HCT116 (cell line): ENCODE data around the gene PIP4P1. TPM values are rescaled to one million over a fixed set of nuclear protein-coding genes. Genes with fewer than 3 reads are reported as not detected.

Experiments used
- ATAC-seq: fragments of 200-7000 bp; cut with Tn5 transposase; 2 replicates; pipeline ENCODE4 v1.9.1; 2020; ENCODE audit warnings: mild to moderate bottlenecking, moderate library complexity
- BruUV-seq: library from RNA; stranded (reverse); fragments of 400-500 nt; replicated peaks from 2 replicates; lab custom pipeline; 2021; lab: Mats Ljungman, UMichigan
- CTCF ChIA-PET: fragments of 300-600 bp; sonication (Branson Sonifier 250); formaldehyde crosslinking; loops from one replicate; lab custom pipeline; 2021; ENCODE audit warnings: antibody characterized with exemption; lab: Charles Lee
- POLR2A ChIA-PET: fragments of 300-600, 350-600 bp; sonication (Branson Sonifier 250); formaldehyde crosslinking; loops from one replicate; lab custom pipeline; 2021; ENCODE audit warnings: antibody characterized with exemption; lab: Charles Lee
- RAD21 ChIA-PET, 2 experiments: fragments of 300-600 bp; sonication (Branson Sonifier 250); formaldehyde crosslinking; loops; one replicate each; lab custom pipeline; 2023; ENCODE audit warnings: low total read pairs in 2 of 2; ENCODE audit not compliant: uncharacterized antibody in 2 of 2, unreplicated experiment in 2 of 2, low non-redundant PET in 1 of 2; lab: Charles Lee
- DNase-seq: peaks from one replicate; pipeline ENCODE4 v3.0.0-alpha.2; 2010; ENCODE audit warnings: low read depth, low spot score
- H2AFZ ChIP-seq: fragments of 200-600 bp; shearing (Covaris generic), sonication (generic); 2 replicates; pipeline ENCODE4 v1.6.1; 2017; ENCODE audit warnings: low read depth, mixed run types, mixed read lengths, antibody characterized with exemption, low read length; ENCODE audit not compliant: poor library complexity, severe bottlenecking
- H3K27ac ChIP-seq: 2 replicates; pipeline ENCODE4 v1.5.1; 2012; ENCODE audit warnings: low read depth, low read length
- H3K27me3 ChIP-seq: fragments of 200-600 bp; sonication (generic); 2 replicates; pipeline ENCODE4 v1.6.1; 2016; ENCODE audit warnings: mixed run types, low read length, mixed read lengths; ENCODE audit not compliant: insufficient read depth
- H3K36me3 ChIP-seq, 2 experiments: fragments of 200-500 bp in 1 of 2; fragments of 200-600 bp in 1 of 2; sonication (Bioruptor generic) in 1 of 2; sonication (generic) in 1 of 2; 2 replicates each; pipeline versions ENCODE4 v1.5.1 to v1.6.1; 2014 to 2016; ENCODE audit warnings: low read length in 2 of 2, inconsistent platforms in 1 of 2, mixed read lengths in 1 of 2, mixed run types in 1 of 2; ENCODE audit not compliant: insufficient read depth in 2 of 2, control insufficient read depth in 1 of 2
- H3K4me1 ChIP-seq, 2 experiments: fragments of 200-600 bp in 1 of 2; sonication (generic) in 1 of 2; 2 replicates each; pipeline versions ENCODE4 v1.5.1 to v1.6.1; 2012 to 2017; ENCODE audit warnings: low read length in 2 of 2, inconsistent platforms in 1 of 2, mild to moderate bottlenecking in 1 of 2, mixed read lengths in 1 of 2, mixed run types in 1 of 2, moderate library complexity in 1 of 2; ENCODE audit not compliant: insufficient read depth in 2 of 2, control insufficient read depth in 1 of 2
- H3K4me2 ChIP-seq: fragments of 200-600 bp; sonication (generic); 2 replicates; pipeline ENCODE4 v1.6.1; 2017; ENCODE audit warnings: mixed run types, low read length, mixed read lengths
- H3K4me3 ChIP-seq, 2 experiments: fragments of 200-600 bp in 1 of 2; sonication (generic) in 1 of 2; replicated peaks in 1 of 2; 2 replicates each; pipeline ENCODE4 v1.5.1; 2011 to 2016; ENCODE audit warnings: low read length in 2 of 2, control low read depth in 1 of 2, low read depth in 1 of 2, mild to moderate bottlenecking in 1 of 2, mixed read lengths in 1 of 2, mixed run types in 1 of 2
- H3K79me2 ChIP-seq: fragments of 200-600 bp; sonication (generic); 2 replicates; pipeline ENCODE4 v1.6.1; 2017; ENCODE audit warnings: mild to moderate bottlenecking, mixed run types, low read length, moderate library complexity, mixed read lengths; ENCODE audit not compliant: insufficient read depth
- H3K9ac ChIP-seq: fragments of 200-600 bp; sonication (generic); 2 replicates; pipeline ENCODE4 v1.6.1; 2016; ENCODE audit warnings: low read length, mixed read lengths
- H3K9me2 ChIP-seq: fragments of 200-600 bp; sonication (generic), shearing (Covaris generic); 2 replicates; pipeline ENCODE4 v1.6.1; 2017; ENCODE audit warnings: mixed run types, mild to moderate bottlenecking, moderate library complexity; ENCODE audit not compliant: insufficient read depth
- H3K9me3 ChIP-seq, 2 experiments: fragments of 200-500 bp in 1 of 2; fragments of 200-600 bp in 1 of 2; sonication (Bioruptor generic) in 1 of 2; sonication (generic) in 1 of 2; 2 replicates each; pipeline ENCODE4 v1.6.1; 2014 to 2017; ENCODE audit warnings: low read length in 2 of 2, mixed read lengths in 2 of 2, inconsistent platforms in 1 of 2, low read depth in 1 of 2, mild to moderate bottlenecking in 1 of 2, mixed run types in 1 of 2, moderate library complexity in 1 of 2; ENCODE audit not compliant: control insufficient read depth in 1 of 2, insufficient read depth in 1 of 2
- H4K20me1 ChIP-seq: fragments of 200-600 bp; sonication (generic), shearing (Covaris generic); 2 replicates; pipeline ENCODE4 v1.6.1; 2017; ENCODE audit warnings: mixed run types, mild to moderate bottlenecking, moderate library complexity; ENCODE audit not compliant: insufficient read depth
- CBX3 ChIP-seq: IDR thresholded peaks from 2 replicates; pipeline ENCODE4 v1.6.1; 2012; ENCODE audit warnings: low read depth
- ELF1 ChIP-seq: IDR thresholded peaks from 2 replicates; pipeline ENCODE4 v1.6.1; 2012; ENCODE audit warnings: low read depth, borderline replicate concordance
- EZH2 ChIP-seq: fragments of 200-600 bp; sonication (generic); IDR thresholded peaks from 2 replicates; pipeline ENCODE4 v1.6.1; 2017; ENCODE audit warnings: antibody characterized with exemption, mixed run types
- FOSL1 ChIP-seq: IDR thresholded peaks from 2 replicates; pipeline ENCODE4 v1.6.1; 2012; ENCODE audit warnings: low read depth
- JUND ChIP-seq: IDR thresholded peaks from 2 replicates; pipeline ENCODE4 v1.6.1; 2012
- POLR2A ChIP-seq: IDR thresholded peaks from 2 replicates; pipeline ENCODE4 v1.7.0; 2011; ENCODE audit warnings: borderline replicate concordance; ENCODE audit not compliant: insufficient read depth, insufficient read length; ENCODE audit errors: extremely low read depth
- POLR2AphosphoS5 ChIP-seq: IDR thresholded peaks from 2 replicates; pipeline ENCODE4 v1.6.1; 2011; ENCODE audit warnings: mild to moderate bottlenecking, low read depth, low read length, moderate library complexity
- RAD21 ChIP-seq: IDR thresholded peaks from 2 replicates; pipeline ENCODE4 v1.6.1; 2012; ENCODE audit warnings: low read depth, mild to moderate bottlenecking
- SIN3A ChIP-seq: IDR thresholded peaks from 2 replicates; pipeline ENCODE4 v1.6.1; 2012; ENCODE audit warnings: low read depth
- SP1 ChIP-seq: IDR thresholded peaks from 2 replicates; pipeline ENCODE4 v1.6.1; 2012; ENCODE audit warnings: low read depth
- SRF ChIP-seq: IDR thresholded peaks from 2 replicates; pipeline ENCODE4 v1.6.1; 2012; ENCODE audit warnings: low read depth
- ZFX ChIP-seq: fragments of 450-650 bp; IDR thresholded peaks from 2 replicates; pipeline ENCODE4 v1.6.1; 2017
- ZNF274 ChIP-seq: fragments of 200-500 bp; sonication (Bioruptor generic); IDR thresholded peaks from 2 replicates; pipeline ENCODE4 v1.6.1; 2014; ENCODE audit warnings: mild to moderate bottlenecking, low read depth, low read length, inconsistent platforms
- intact Hi-C: fragments of 100-400 bp; cut with micrococcal nuclease; formaldehyde crosslinking; loops from 2 replicates; pipeline ENCODE4 v1.10.0; 2022
- total RNA-seq: library from RNA; stranded (reverse); gene quantifications from one replicate; pipeline ENCODE4 v1.2.1, GENCODE V29; 2021; ENCODE audit not compliant: unreplicated experiment
- TF ChIP-seq, protein P1 (sequence below): IDR thresholded peaks from 2 replicates; pipeline ENCODE4 v1.6.1; 2011; ENCODE audit warnings: mild to moderate bottlenecking, low read length, moderate library complexity; ENCODE audit not compliant: insufficient replicate concordance; ENCODE audit errors: extremely low read depth
- TF ChIP-seq, protein P2 (sequence below): IDR thresholded peaks from 2 replicates; pipeline ENCODE4 v1.6.1; 2012
- TF ChIP-seq, protein P3 (sequence below), 3 experiments: fragments of 200-600 bp in 1 of 3; sonication (generic) in 1 of 3; IDR thresholded peaks in 2 of 3; conservative IDR thresholded peaks in 1 of 3; 2 replicates each; pipeline ENCODE4 v1.5.1; 2012 to 2017; ENCODE audit warnings: low read depth in 2 of 3, low read length in 2 of 3, antibody characterized with exemption in 1 of 3, borderline replicate concordance in 1 of 3, control low read depth in 1 of 3, mild to moderate bottlenecking in 1 of 3, mixed read lengths in 1 of 3, mixed run types in 1 of 3, moderate library complexity in 1 of 3; ENCODE audit not compliant: insufficient read depth in 1 of 3
- TF ChIP-seq, protein P4 (sequence below): IDR thresholded peaks from 2 replicates; pipeline ENCODE4 v1.6.1; 2012

Gene PIP4P1
- total RNA-seq, 1 experiment from 2014 or later, result 35.4 TPM

DNA sequence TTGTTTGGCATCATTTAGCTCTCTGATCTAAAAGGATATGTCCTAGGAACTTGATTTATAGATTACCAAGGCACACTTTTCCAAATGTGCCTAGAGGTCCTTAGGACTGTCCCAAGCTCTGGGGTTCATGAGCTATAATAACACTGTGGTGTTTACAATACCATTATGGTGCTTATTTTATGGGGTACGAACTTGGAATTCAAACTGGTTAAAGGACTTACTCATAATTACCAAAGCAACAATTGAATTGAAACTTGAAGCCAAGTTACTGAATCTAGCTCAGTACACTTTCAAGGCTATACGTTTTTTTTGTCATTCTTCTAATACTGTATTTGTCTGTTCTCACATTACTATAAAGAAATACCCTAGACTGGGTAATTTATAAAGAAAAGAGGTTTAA is 38.3 kb downstream of the PIP4P1 start:
- Histone ChIP-seq H3K27ac (no peak overlapping the region), H3K36me3 (no peaks in the 10 kb centered on the region), H3K4me1 (peaks cover 7 to 12% of the 10 kb centered on the region in 2 experiments), H3K79me2 (no peaks in the 10 kb centered on the region), H3K9me3 (no peaks in the 10 kb centered on the region), H3K9me2 (no peaks in the 10 kb centered on the region), H3K4me3 (no peak overlapping the region), H3K9ac (no peak overlapping the region), H3K4me2 (no peak overlapping the region), H4K20me1 (no peaks in the 10 kb centered on the region), H2AFZ (no peak overlapping the region), H3K27me3 (no peaks in the 10 kb centered on the region)
- DNase-seq (no peak), ATAC-seq (no peak)
- CTCF ChIA-PET, result no interaction called here
- POLR2A ChIA-PET, result interaction anchor here (2.1 kb wide), 1 partner anchor 80 kb away, joined by 7 read pairs; the partner anchor contains the start of gene PARP2
- RAD21 ChIA-PET, result no interaction called here
- BruUV-seq, result no TSS peak
- intact Hi-C loops, result no loop called here
- no peak for TF ChIP-seq RAD21
- TF ChIP-seq SP1, result no peak

DNA sequence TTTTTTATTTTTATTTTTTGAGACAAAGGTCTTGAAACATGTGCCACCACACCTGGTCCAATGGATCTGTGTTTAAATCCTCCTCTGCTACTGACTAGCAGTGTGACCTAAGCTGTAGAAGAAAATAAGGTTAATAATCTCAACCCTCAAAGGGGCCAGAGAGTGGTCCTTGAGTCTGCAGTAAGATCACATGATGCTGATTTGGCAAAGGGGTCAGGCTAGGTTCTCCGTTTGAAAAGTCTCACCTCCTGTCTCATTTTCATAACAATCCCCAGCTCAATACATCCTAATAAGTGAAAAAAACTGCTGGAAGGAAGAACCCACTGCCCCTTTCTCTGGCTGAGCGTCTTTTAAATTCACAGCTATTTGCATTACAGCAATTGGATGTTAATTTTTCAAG is 40.0 kb downstream of the PIP4P1 start:
- DNase-seq, result no peak
- POLR2A ChIA-PET, result interaction anchor here (1.2 to 2.1 kb wide), 3 partner anchors 8 to 78 kb away, joined by 4 to 7 read pairs (median 7); partner anchors contain the start of genes PARP2, PNP and TEP1

More for the DNA sequence above, 40.0 kb downstream of the PIP4P1 start:
- Histone ChIP-seq H3K9me3 (no peaks in the 10 kb centered on the region), H3K9ac (no peak overlapping the region), H4K20me1 (no peaks in the 10 kb centered on the region), H3K27me3 (no peaks in the 10 kb centered on the region), H3K36me3 (no peaks in the 10 kb centered on the region), H3K9me2 (no peaks in the 10 kb centered on the region), H2AFZ (no peak overlapping the region), H3K4me3 (no peak overlapping the region), H3K4me1 (peaks cover 0 to 5% of the 10 kb centered on the region in 2 experiments; a peak in 1 of 4 replicates), H3K79me2 (no peaks in the 10 kb centered on the region), H3K4me2 (no peak overlapping the region), H3K27ac (no peak overlapping the region)
- TF ChIP-seq SP1 (no peak), ZNF274 (no peak), POLR2A (no peak), POLR2AphosphoS5 (no peak), SRF (no peak), RAD21 (no peak), FOSL1 (no peak), ZFX (no peak), SIN3A (no peak), EZH2 (no peak), JUND (no peak), ELF1 (no peak), CBX3 (no peak)
- TF ChIP-seq, protein P1, sequence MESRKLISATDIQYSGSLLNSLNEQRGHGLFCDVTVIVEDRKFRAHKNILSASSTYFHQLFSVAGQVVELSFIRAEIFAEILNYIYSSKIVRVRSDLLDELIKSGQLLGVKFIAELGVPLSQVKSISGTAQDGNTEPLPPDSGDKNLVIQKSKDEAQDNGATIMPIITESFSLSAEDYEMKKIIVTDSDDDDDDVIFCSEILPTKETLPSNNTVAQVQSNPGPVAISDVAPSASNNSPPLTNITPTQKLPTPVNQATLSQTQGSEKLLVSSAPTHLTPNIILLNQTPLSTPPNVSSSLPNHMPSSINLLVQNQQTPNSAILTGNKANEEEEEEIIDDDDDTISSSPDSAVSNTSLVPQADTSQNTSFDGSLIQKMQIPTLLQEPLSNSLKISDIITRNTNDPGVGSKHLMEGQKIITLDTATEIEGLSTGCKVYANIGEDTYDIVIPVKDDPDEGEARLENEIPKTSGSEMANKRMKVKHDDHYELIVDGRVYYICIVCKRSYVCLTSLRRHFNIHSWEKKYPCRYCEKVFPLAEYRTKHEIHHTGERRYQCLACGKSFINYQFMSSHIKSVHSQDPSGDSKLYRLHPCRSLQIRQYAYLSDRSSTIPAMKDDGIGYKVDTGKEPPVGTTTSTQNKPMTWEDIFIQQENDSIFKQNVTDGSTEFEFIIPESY, result no peak
- TF ChIP-seq, protein P2, sequence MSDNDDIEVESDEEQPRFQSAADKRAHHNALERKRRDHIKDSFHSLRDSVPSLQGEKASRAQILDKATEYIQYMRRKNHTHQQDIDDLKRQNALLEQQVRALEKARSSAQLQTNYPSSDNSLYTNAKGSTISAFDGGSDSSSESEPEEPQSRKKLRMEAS, result no peak
- TF ChIP-seq, protein P3, sequence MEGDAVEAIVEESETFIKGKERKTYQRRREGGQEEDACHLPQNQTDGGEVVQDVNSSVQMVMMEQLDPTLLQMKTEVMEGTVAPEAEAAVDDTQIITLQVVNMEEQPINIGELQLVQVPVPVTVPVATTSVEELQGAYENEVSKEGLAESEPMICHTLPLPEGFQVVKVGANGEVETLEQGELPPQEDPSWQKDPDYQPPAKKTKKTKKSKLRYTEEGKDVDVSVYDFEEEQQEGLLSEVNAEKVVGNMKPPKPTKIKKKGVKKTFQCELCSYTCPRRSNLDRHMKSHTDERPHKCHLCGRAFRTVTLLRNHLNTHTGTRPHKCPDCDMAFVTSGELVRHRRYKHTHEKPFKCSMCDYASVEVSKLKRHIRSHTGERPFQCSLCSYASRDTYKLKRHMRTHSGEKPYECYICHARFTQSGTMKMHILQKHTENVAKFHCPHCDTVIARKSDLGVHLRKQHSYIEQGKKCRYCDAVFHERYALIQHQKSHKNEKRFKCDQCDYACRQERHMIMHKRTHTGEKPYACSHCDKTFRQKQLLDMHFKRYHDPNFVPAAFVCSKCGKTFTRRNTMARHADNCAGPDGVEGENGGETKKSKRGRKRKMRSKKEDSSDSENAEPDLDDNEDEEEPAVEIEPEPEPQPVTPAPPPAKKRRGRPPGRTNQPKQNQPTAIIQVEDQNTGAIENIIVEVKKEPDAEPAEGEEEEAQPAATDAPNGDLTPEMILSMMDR (IDR thresholded peaks at IDR 0.05 in 2 of 3, conservative IDR thresholded peaks at IDR 0.05 in 1 of 3; ENCODE audit: borderline replicate concordance in 1 of 3, insufficient read depth in 1 of 3, low read depth in 2 of 3, low read length in 2 of 3), result no peak
- TF ChIP-seq, protein P4, sequence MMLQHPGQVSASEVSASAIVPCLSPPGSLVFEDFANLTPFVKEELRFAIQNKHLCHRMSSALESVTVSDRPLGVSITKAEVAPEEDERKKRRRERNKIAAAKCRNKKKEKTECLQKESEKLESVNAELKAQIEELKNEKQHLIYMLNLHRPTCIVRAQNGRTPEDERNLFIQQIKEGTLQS, result no peak
- no TSS peak for BruUV-seq
- ChIA-PET RAD21 (no interaction called here), CTCF (no interaction called here)
- intact Hi-C loops, result no loop called here
- no peak for ATAC-seq
